Loucy (cell line): ENCODE measurements around the gene RIT2.

ENCODE experiments used
- H2AFZ ChIP-seq: fragments of 200-600 bp; sonication (generic); 2 replicates; pipeline ENCODE4 v1.6.0; 2016; ENCODE audit warnings: antibody characterized with exemption, mild to moderate bottlenecking, low read length, moderate library complexity
- H3F3A ChIP-seq: fragments of 200-600 bp; 2 replicates; pipeline ENCODE4 v1.6.0; 2016; ENCODE audit warnings: antibody characterized with exemption, low read depth, mild to moderate bottlenecking
- H3K27me3 ChIP-seq: fragments of 200-600 bp; sonication (generic); 2 replicates; pipeline ENCODE4 v1.6.1; 2014; ENCODE audit warnings: low read length, mild to moderate bottlenecking; ENCODE audit not compliant: insufficient read depth, poor library complexity, severe bottlenecking
- H3K36me3 ChIP-seq: fragments of 200-600 bp; sonication (generic); 2 replicates; pipeline ENCODE4 v1.6.1; 2016; ENCODE audit warnings: low read length; ENCODE audit not compliant: insufficient read depth
- H3K4me1 ChIP-seq: fragments of 200-600 bp; sonication (generic); 2 replicates; pipeline ENCODE4 v1.5.1; 2014; ENCODE audit warnings: low read length, mild to moderate bottlenecking; ENCODE audit not compliant: insufficient read depth, poor library complexity, severe bottlenecking
- H3K4me2 ChIP-seq: fragments of 200-600 bp; sonication (generic); 2 replicates; pipeline ENCODE4 v1.6.0; 2014; ENCODE audit warnings: antibody characterized with exemption, low read length, low read depth, mild to moderate bottlenecking; ENCODE audit not compliant: poor library complexity, severe bottlenecking
- H3K4me3 ChIP-seq: fragments of 200-600 bp; sonication (generic); 2 replicates; pipeline ENCODE4 v1.5.1; 2014; ENCODE audit warnings: low read length, mild to moderate bottlenecking, mixed read lengths; ENCODE audit not compliant: poor library complexity, severe bottlenecking
- H3K79me2 ChIP-seq: fragments of 200-600 bp; sonication (generic); 2 replicates; pipeline ENCODE4 v1.6.1; 2014; ENCODE audit warnings: low read length; ENCODE audit not compliant: insufficient read depth
- H3K9ac ChIP-seq: fragments of 200-600 bp; sonication (generic); 2 replicates; pipeline ENCODE4 v1.6.0; 2014; ENCODE audit warnings: mild to moderate bottlenecking, low read depth, low read length, moderate library complexity; ENCODE audit not compliant: poor library complexity, severe bottlenecking
- H3K9me2 ChIP-seq: fragments of 200-600 bp; sonication (generic); replicated peaks from 2 replicates; pipeline ENCODE4 v1.6.1; 2016; ENCODE audit warnings: low read depth, low read length, mixed read lengths
- H3K9me3 ChIP-seq: fragments of 200-600 bp; sonication (generic); 2 replicates; pipeline ENCODE4 v1.6.1; 2014; ENCODE audit warnings: mild to moderate bottlenecking, antibody characterized with exemption, low read length, low read depth; ENCODE audit not compliant: insufficient read depth
- H4K20me1 ChIP-seq: fragments of 200-600 bp; sonication (generic); 2 replicates; pipeline ENCODE4 v1.6.0; 2014; ENCODE audit warnings: antibody characterized with exemption, low read length, mild to moderate bottlenecking; ENCODE audit not compliant: insufficient read depth, poor library complexity, severe bottlenecking
- CTCF ChIP-seq: fragments of 200-600 bp; sonication (generic); conservative IDR thresholded peaks from 2 replicates; pipeline ENCODE4 v1.5.1; 2014; ENCODE audit warnings: mild to moderate bottlenecking, antibody characterized with exemption, low read length
- EZH2phosphoT487 ChIP-seq: fragments of 200-600 bp; IDR thresholded peaks from 2 replicates; pipeline ENCODE4 v1.6.1; 2018; ENCODE audit warnings: antibody characterized with exemption, mild to moderate bottlenecking, moderate library complexity, borderline replicate concordance

The RIT2 gene

GRCh38 chr18:42941021-42941420 is 174.5 kb downstream of the RIT2 start:
- H3K4me3 ChIP-seq, result no peak overlapping the region
- H3K4me1 ChIP-seq, result no peaks in the 10 kb centered on the region
- H2AFZ ChIP-seq, result no peak overlapping the region
- H4K20me1 ChIP-seq, result no peaks in the 10 kb centered on the region
- no peaks in the 10 kb centered on the region for H3F3A ChIP-seq
- TF ChIP-seq EZH2phosphoT487 (no peak), CTCF (no peak)
- H3K4me2 ChIP-seq, result no peak overlapping the region
- H3K9me3 ChIP-seq, result no peaks in the 10 kb centered on the region; the same call in 1 of the 2 replicates
- H3K79me2 ChIP-seq, result no peaks in the 10 kb centered on the region
- no peaks in the 10 kb centered on the region for H3K9me2 ChIP-seq
- no peaks in the 10 kb centered on the region for H3K27me3 ChIP-seq
- no peaks in the 10 kb centered on the region for H3K36me3 ChIP-seq
- H3K9ac ChIP-seq, result no peak overlapping the region

GRCh38 chr18:42937436-42937835 is 178.0 kb downstream of the RIT2 start:
- H3K9ac ChIP-seq, result no peak overlapping the region
- no peaks in the 10 kb centered on the region for H3K4me1 ChIP-seq
- TF ChIP-seq CTCF, result no peak
- TF ChIP-seq EZH2phosphoT487, result no peak
- H2AFZ ChIP-seq, result no peak overlapping the region
- H3K9me3 ChIP-seq, result no peaks in the 10 kb centered on the region
- no peak overlapping the region for H3K4me3 ChIP-seq
- no peaks in the 10 kb centered on the region for H4K20me1 ChIP-seq
- no peaks in the 10 kb centered on the region for H3K36me3 ChIP-seq
- no peak overlapping the region for H3K4me2 ChIP-seq
- no peaks in the 10 kb centered on the region for H3K79me2 ChIP-seq
- H3F3A ChIP-seq, result no peaks in the 10 kb centered on the region
- H3K9me2 ChIP-seq, result no peaks in the 10 kb centered on the region
- no peaks in the 10 kb centered on the region for H3K27me3 ChIP-seq

GRCh38 chr18:42936289-42936688 is 179.2 kb downstream of the RIT2 start:
- no peak overlapping the region for H3K4me3 ChIP-seq
- H4K20me1 ChIP-seq, result no peaks in the 10 kb centered on the region
- H3K4me2 ChIP-seq, result no peak overlapping the region
- H3K4me1 ChIP-seq, result no peaks in the 10 kb centered on the region
- no peak for TF ChIP-seq EZH2phosphoT487
- no peak for TF ChIP-seq CTCF
- no peak overlapping the region for H2AFZ ChIP-seq
- no peaks in the 10 kb centered on the region for H3K27me3 ChIP-seq
- H3K36me3 ChIP-seq, result no peaks in the 10 kb centered on the region
- no peaks in the 10 kb centered on the region for H3F3A ChIP-seq
- no peaks in the 10 kb centered on the region for H3K9me2 ChIP-seq
- H3K9ac ChIP-seq, result no peak overlapping the region
- H3K9me3 ChIP-seq, result no peaks in the 10 kb centered on the region
- no peaks in the 10 kb centered on the region for H3K79me2 ChIP-seq
